OCI-LY3 (cell line): ENCODE measurements around the gene DNMBP.

Experiments used
- H2AFZ ChIP-seq: fragments of 200-600, 300-600 bp; shearing (Covaris generic); 2 replicates; pipeline ENCODE4 v1.6.0; 2014; ENCODE audit warnings: antibody characterized with exemption, low read depth, low read length
- H3K27ac ChIP-seq: fragments of 200-600, 300-600 bp; sonication (generic); 2 replicates; pipeline ENCODE4 v1.5.1; 2014; ENCODE audit warnings: mild to moderate bottlenecking, low read length, moderate library complexity, mixed read lengths
- H3K27me3 ChIP-seq: fragments of 200-600, 300-600 bp; sonication (generic); 2 replicates; pipeline ENCODE4 v1.6.1; 2014; ENCODE audit warnings: low read depth, low read length, mixed read lengths
- H3K36me3 ChIP-seq: fragments of 200-600, 300-600 bp; sonication (generic); replicated peaks from 2 replicates; pipeline ENCODE3; 2014; ENCODE audit warnings: low read depth, low read length, mixed read lengths
- H3K4me1 ChIP-seq: fragments of 300-600, 200-600 bp; sonication (generic); 2 replicates; pipeline ENCODE4 v1.6.1; 2014; ENCODE audit warnings: low read length, mixed read lengths
- H3K4me2 ChIP-seq: fragments of 200-600, 300-600 bp; sonication (generic); 2 replicates; pipeline ENCODE4 v1.6.1; 2014; ENCODE audit warnings: low read length, mixed read lengths
- H3K4me3 ChIP-seq: fragments of 300-600, 200-600 bp; sonication (generic); 2 replicates; pipeline ENCODE4 v1.5.1; 2014; ENCODE audit warnings: antibody characterized with exemption, mild to moderate bottlenecking, low read length, moderate library complexity
- H3K79me2 ChIP-seq: fragments of 300-600, 200-600 bp; shearing (Covaris generic); 2 replicates; pipeline ENCODE4 v1.6.1; 2014; ENCODE audit warnings: mild to moderate bottlenecking, low read length, mixed read lengths
- H3K9ac ChIP-seq: fragments of 300-600, 200-600 bp; shearing (Covaris generic); 2 replicates; pipeline ENCODE4 v1.6.0; 2014; ENCODE audit warnings: mild to moderate bottlenecking, low read length, moderate library complexity
- H3K9me3 ChIP-seq: fragments of 200-600, 300-600 bp; shearing (Covaris generic); 2 replicates; pipeline ENCODE4 v1.6.1; 2014; ENCODE audit warnings: low read length, mixed read lengths; ENCODE audit not compliant: insufficient read depth
- H4K20me1 ChIP-seq: fragments of 200-600, 300-600 bp; sonication (generic); 2 replicates; pipeline ENCODE4 v1.6.1; 2016; ENCODE audit warnings: low read length, mixed read lengths; ENCODE audit not compliant: insufficient read depth
- EZH2phosphoT487 ChIP-seq: fragments of 200-600 bp; shearing (Covaris generic); IDR thresholded peaks from 2 replicates; pipeline ENCODE4 v1.6.1; 2018; ENCODE audit warnings: antibody characterized with exemption, mixed run types, low read depth
- TF ChIP-seq, protein P1 (sequence below): fragments of 200-600, 300-600 bp; sonication (generic); IDR thresholded peaks from 2 replicates; pipeline ENCODE4 v1.5.1; 2014; ENCODE audit warnings: antibody characterized with exemption, low read length, low read depth

DNMBP gene

GRCh38 chr10:100009283-100009792, 409 bp downstream of the DNMBP start:
- no peak overlapping the region for H3K27ac ChIP-seq
- H3K27me3 ChIP-seq: peaks cover 23% of the 10 kb centered on the region
- H3K4me2 ChIP-seq: peak overlapping the region; percentile 92
- no peaks in the 10 kb centered on the region for H4K20me1 ChIP-seq
- no peaks in the 10 kb centered on the region for H3K79me2 ChIP-seq
- peak overlapping the region; percentile 99 for H3K4me3 ChIP-seq
- peak overlapping the region; percentile 93 for H2AFZ ChIP-seq
- H3K4me1 ChIP-seq: peaks cover 21% of the 10 kb centered on the region
- H3K36me3 ChIP-seq: no peaks in the 10 kb centered on the region
- peak overlapping the region; percentile 66 for H3K9ac ChIP-seq
- H3K9me3 ChIP-seq: no peaks in the 10 kb centered on the region
- TF ChIP-seq EZH2phosphoT487: no peak
- TF ChIP-seq, protein P1, sequence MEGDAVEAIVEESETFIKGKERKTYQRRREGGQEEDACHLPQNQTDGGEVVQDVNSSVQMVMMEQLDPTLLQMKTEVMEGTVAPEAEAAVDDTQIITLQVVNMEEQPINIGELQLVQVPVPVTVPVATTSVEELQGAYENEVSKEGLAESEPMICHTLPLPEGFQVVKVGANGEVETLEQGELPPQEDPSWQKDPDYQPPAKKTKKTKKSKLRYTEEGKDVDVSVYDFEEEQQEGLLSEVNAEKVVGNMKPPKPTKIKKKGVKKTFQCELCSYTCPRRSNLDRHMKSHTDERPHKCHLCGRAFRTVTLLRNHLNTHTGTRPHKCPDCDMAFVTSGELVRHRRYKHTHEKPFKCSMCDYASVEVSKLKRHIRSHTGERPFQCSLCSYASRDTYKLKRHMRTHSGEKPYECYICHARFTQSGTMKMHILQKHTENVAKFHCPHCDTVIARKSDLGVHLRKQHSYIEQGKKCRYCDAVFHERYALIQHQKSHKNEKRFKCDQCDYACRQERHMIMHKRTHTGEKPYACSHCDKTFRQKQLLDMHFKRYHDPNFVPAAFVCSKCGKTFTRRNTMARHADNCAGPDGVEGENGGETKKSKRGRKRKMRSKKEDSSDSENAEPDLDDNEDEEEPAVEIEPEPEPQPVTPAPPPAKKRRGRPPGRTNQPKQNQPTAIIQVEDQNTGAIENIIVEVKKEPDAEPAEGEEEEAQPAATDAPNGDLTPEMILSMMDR: peak; percentile 33; the same call in 1 of the 2 replicates

DNA sequence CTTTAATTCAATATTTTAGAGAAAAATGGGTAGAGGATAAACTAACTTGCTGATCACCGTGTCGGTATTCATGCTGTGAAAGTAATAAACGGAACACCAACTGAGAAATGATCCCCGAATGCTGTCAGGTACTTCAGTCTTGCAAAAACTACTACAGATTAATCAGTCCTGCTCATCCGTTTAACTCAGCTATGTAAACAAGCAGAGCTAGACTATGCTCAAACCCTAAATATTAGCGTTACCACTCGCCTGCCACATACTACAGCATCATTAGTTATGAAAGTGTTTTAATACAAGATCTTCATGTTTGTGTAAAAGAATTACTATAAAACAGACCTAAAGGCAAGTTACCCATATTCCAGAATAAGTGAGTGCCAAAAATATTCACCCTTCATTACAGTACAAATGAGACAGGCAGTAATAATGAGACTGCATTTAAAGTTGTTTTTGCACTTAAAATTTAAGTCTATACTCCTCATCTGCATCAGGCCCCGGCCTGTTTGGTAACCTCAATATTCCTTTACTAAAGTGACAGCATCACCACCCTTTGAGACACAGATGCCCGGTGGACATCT, 952 bp downstream of the DNMBP start:
- H3K9ac ChIP-seq: peak overlapping the region; percentile 66
- H3K9me3 ChIP-seq: no peaks in the 10 kb centered on the region
- peaks cover 23% of the 10 kb centered on the region for H3K27me3 ChIP-seq
- no peaks in the 10 kb centered on the region for H3K36me3 ChIP-seq
- peak overlapping the region; percentile 92 for H3K4me2 ChIP-seq
- peak overlapping the region; percentile 99 for H3K4me3 ChIP-seq
- H4K20me1 ChIP-seq: no peaks in the 10 kb centered on the region
- TF ChIP-seq, protein P1: no peak
- TF ChIP-seq EZH2phosphoT487: no peak
- H3K27ac ChIP-seq: no peak overlapping the region
- peaks cover 16% of the 10 kb centered on the region for H3K4me1 ChIP-seq
- peak overlapping the region; percentile 93 for H2AFZ ChIP-seq
- H3K79me2 ChIP-seq: no peaks in the 10 kb centered on the region

DNA sequence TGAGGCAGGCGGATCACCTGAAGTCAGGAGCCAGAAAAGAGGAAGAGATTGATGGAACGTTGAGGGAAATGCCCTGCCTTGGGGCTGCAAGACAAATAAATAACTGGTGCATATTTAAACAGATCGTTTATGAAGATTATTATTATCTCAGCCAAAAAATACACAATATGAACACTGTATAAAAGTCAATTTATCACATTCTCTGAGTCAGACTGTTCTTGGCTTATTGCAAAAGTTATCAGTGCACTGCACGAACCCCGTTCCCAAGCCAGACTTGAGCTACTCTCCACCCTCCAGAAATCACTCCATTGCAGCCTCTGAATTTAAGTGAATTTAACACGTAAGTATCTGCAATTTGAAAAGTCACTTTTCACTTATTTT, 1.6 kb downstream of the DNMBP start:
- Histone ChIP-seq H3K9me3 (no peaks in the 10 kb centered on the region), H3K4me1 (peaks cover 15% of the 10 kb centered on the region), H3K4me3 (peak overlapping the region; percentile 99), H3K79me2 (no peaks in the 10 kb centered on the region), H4K20me1 (no peaks in the 10 kb centered on the region), H3K9ac (no peak overlapping the region), H3K27ac (no peak overlapping the region), H3K4me2 (peak overlapping the region; percentile 92), H3K36me3 (no peaks in the 10 kb centered on the region), H2AFZ (no peak overlapping the region; the same call in 1 of the 2 replicates), H3K27me3 (peaks cover 23% of the 10 kb centered on the region)
- no peak for TF ChIP-seq EZH2phosphoT487
- TF ChIP-seq, protein P1: no peak

DNA sequence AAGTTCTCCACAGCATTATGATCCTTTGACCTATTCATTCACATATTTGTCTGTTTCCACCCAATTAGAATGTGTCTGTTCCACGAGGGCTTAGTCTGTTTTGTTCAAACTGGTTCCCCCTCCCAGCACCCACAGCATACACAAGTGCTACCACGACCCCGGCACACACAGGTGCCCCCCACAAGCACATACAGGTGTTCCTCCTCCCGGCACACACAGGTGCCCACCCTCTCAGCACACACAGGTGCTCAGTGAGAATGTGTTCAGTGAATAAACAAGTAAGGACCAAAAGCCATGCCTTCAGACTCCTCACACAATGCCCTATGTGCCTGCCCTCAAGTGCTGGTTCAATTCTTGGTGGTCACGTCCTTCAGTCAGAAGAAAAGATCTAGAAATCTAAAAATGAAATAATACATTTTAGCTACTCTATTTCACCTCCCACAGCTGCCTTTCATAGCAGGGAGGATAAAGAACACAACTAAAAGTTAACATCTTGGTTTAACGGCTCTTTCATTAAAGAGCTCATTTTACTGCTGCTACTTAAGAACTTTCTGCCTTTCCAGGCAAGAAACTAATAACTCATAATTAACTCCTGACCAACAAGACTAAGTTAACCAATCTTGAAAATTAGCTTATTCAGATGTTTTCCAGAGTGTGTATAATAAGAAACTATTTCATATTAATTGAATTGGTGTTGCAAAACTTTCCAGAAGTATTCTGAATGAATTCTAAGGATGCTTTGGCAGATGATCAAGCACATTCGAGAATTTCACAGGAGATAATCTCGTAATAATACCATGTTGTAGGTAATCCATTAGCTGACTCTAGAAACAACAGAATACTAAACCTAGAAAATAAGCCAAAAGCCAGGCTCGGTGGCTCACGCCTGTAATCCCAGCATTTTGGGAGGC, 2.3 kb downstream of the DNMBP start:
- H3K9me3 ChIP-seq: no peaks in the 10 kb centered on the region
- TF ChIP-seq, protein P1: no peak
- no peak overlapping the region for H3K27ac ChIP-seq
- peaks cover 23% of the 10 kb centered on the region for H3K27me3 ChIP-seq
- H3K4me2 ChIP-seq: peak overlapping the region; percentile 92
- no peak overlapping the region for H2AFZ ChIP-seq
- H3K4me3 ChIP-seq: no peak overlapping the region
- H3K4me1 ChIP-seq: peaks cover 15% of the 10 kb centered on the region
- no peaks in the 10 kb centered on the region for H3K36me3 ChIP-seq
- no peak overlapping the region for H3K9ac ChIP-seq
- no peaks in the 10 kb centered on the region for H3K79me2 ChIP-seq
- no peaks in the 10 kb centered on the region for H4K20me1 ChIP-seq
